Measurements from ENCODE around the gene CA9.
"Not testable (repeated sequence)": the region's sequence is repeated elsewhere in the genome, so short reads cannot be mapped to it uniquely, and the experiment has no call there.

Gene CA9

DNA sequence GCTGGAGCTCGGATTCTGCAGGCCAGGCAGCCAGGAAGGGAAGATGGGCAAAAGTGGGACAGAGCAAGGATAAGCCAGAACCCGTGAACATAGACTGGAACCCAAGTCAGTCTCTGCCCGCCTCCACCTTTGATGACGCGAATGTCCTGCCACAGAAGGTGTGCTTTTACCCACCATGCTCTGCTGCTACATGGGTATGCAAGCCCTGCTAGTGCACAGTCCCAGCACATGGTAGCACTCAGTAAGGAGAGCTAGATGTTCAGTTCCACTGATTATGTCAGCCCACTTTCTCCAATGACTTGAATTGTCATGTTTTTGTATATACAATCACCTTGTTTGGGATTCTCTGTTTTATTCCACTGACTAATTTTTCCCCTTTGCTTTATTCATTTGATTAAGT is 44.1 kb upstream of the CA9 start:
- no peak overlapping the region for H3K27ac ChIP-seq (ENCODE audit: low read depth, low read length)
- peaks cover 30% of the 10 kb centered on the region for H3F3A ChIP-seq (ENCODE audit: insufficient read depth)
- H3K4me3 ChIP-seq (ENCODE audit: insufficient read depth, low read length, poor library complexity, severe bottlenecking) = no peak overlapping the region
- H3K36me3 ChIP-seq (ENCODE audit: low read length) = no peaks in the 10 kb centered on the region
- no peaks in the 10 kb centered on the region for H3K9me3 ChIP-seq (ENCODE audit: insufficient read depth, low read length)
- H3K27me3 ChIP-seq (ENCODE audit: low read length) = no peaks in the 10 kb centered on the region
- TF ChIP-seq, protein P1, sequence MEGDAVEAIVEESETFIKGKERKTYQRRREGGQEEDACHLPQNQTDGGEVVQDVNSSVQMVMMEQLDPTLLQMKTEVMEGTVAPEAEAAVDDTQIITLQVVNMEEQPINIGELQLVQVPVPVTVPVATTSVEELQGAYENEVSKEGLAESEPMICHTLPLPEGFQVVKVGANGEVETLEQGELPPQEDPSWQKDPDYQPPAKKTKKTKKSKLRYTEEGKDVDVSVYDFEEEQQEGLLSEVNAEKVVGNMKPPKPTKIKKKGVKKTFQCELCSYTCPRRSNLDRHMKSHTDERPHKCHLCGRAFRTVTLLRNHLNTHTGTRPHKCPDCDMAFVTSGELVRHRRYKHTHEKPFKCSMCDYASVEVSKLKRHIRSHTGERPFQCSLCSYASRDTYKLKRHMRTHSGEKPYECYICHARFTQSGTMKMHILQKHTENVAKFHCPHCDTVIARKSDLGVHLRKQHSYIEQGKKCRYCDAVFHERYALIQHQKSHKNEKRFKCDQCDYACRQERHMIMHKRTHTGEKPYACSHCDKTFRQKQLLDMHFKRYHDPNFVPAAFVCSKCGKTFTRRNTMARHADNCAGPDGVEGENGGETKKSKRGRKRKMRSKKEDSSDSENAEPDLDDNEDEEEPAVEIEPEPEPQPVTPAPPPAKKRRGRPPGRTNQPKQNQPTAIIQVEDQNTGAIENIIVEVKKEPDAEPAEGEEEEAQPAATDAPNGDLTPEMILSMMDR (IDR thresholded peaks at IDR 0.05; ENCODE audit: insufficient read depth, low read length, poor library complexity, severe bottlenecking) = no peak
- TF ChIP-seq EZH2phosphoT487 (conservative IDR thresholded peaks at IDR 0.05; ENCODE audit: low read length) = no peak
- H2AFZ ChIP-seq (ENCODE audit: low read depth, low read length, severe bottlenecking) = no peak overlapping the region
- H3K9me2 ChIP-seq (replicated peaks; ENCODE audit: insufficient read depth, low read length) = no peaks in the 10 kb centered on the region
- H3K79me2 ChIP-seq (ENCODE audit: insufficient read depth, low read length) = no peaks in the 10 kb centered on the region
- no peaks in the 10 kb centered on the region for H4K20me1 ChIP-seq (ENCODE audit: low read depth, low read length)
- H3K9ac ChIP-seq (ENCODE audit: low read length) = no peak overlapping the region
- H3K4me2 ChIP-seq (ENCODE audit: low read depth, low read length, poor library complexity, severe bottlenecking) = no peak overlapping the region

DNA sequence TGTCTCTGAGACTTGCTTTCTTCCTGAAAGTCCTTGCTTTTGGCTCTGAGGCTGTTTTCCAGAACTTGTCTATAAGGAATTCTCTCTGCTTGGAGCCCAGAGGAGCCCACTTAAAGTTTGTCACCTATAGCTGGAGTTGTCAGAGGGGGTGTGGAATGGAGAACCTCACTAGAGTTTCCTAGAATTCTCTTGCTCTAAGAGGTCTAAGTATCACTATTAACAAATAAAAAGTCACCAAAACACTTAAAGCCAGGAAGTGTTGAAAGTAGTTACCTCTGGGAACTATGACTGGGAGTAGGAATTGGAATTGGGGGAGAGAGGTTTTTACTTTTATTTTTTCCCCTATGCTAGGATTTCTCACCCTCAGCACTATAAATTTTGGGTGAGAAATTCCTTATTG is 38.0 kb upstream of the CA9 start:
- H2AFZ ChIP-seq (ENCODE audit: low read depth, low read length, severe bottlenecking) = no peak overlapping the region
- no peaks in the 10 kb centered on the region for H3K9me2 ChIP-seq (replicated peaks; ENCODE audit: insufficient read depth, low read length)
- H3K4me2 ChIP-seq (ENCODE audit: low read depth, low read length, poor library complexity, severe bottlenecking) = peak overlapping the region; percentile 59
- no peaks in the 10 kb centered on the region for H3K79me2 ChIP-seq (ENCODE audit: insufficient read depth, low read length)
- TF ChIP-seq, protein P1 (IDR thresholded peaks at IDR 0.05; ENCODE audit: insufficient read depth, low read length, poor library complexity, severe bottlenecking) = no peak
- TF ChIP-seq EZH2phosphoT487 (conservative IDR thresholded peaks at IDR 0.05; ENCODE audit: low read length) = no peak
- no peaks in the 10 kb centered on the region for H3K36me3 ChIP-seq (ENCODE audit: low read length)
- peaks cover 43% of the 10 kb centered on the region for H3F3A ChIP-seq (ENCODE audit: insufficient read depth)
- H3K9ac ChIP-seq (ENCODE audit: low read length) = peak overlapping the region; percentile 40
- peak overlapping the region; percentile 7 for H3K4me3 ChIP-seq (ENCODE audit: insufficient read depth, low read length, poor library complexity, severe bottlenecking)
- H3K27ac ChIP-seq (ENCODE audit: low read depth, low read length) = peak overlapping the region; percentile 88
- H4K20me1 ChIP-seq (ENCODE audit: low read depth, low read length) = no peaks in the 10 kb centered on the region
- H3K9me3 ChIP-seq (ENCODE audit: insufficient read depth, low read length) = no peaks in the 10 kb centered on the region
- H3K27me3 ChIP-seq (ENCODE audit: low read length) = no peaks in the 10 kb centered on the region

GRCh38 chr9:35636135-35636876 is 37.4 kb upstream of the CA9 start:
- TF ChIP-seq EZH2phosphoT487 (conservative IDR thresholded peaks at IDR 0.05; ENCODE audit: low read length) = no peak
- TF ChIP-seq, protein P1 (IDR thresholded peaks at IDR 0.05; ENCODE audit: insufficient read depth, low read length, poor library complexity, severe bottlenecking) = no peak
- H3K27me3 ChIP-seq (ENCODE audit: low read length) = no peaks in the 10 kb centered on the region
- H4K20me1 ChIP-seq (ENCODE audit: low read depth, low read length) = no peaks in the 10 kb centered on the region
- H3K4me3 ChIP-seq (ENCODE audit: insufficient read depth, low read length, poor library complexity, severe bottlenecking) = peak overlapping the region; percentile 17
- H3K9me2 ChIP-seq (replicated peaks; ENCODE audit: insufficient read depth, low read length) = no peaks in the 10 kb centered on the region
- no peaks in the 10 kb centered on the region for H3K79me2 ChIP-seq (ENCODE audit: insufficient read depth, low read length)
- peak overlapping the region; percentile 88 for H3K27ac ChIP-seq (ENCODE audit: low read depth, low read length)
- H3K9ac ChIP-seq (ENCODE audit: low read length) = peak overlapping the region; percentile 40
- peak overlapping the region; percentile 59 for H3K4me2 ChIP-seq (ENCODE audit: low read depth, low read length, poor library complexity, severe bottlenecking)
- H3K9me3 ChIP-seq (ENCODE audit: insufficient read depth, low read length) = no peaks in the 10 kb centered on the region
- H3K36me3 ChIP-seq (ENCODE audit: low read length) = no peaks in the 10 kb centered on the region
- H2AFZ ChIP-seq (ENCODE audit: low read depth, low read length, severe bottlenecking) = no peak overlapping the region
- peaks cover 41% of the 10 kb centered on the region for H3F3A ChIP-seq (ENCODE audit: insufficient read depth)

DNA sequence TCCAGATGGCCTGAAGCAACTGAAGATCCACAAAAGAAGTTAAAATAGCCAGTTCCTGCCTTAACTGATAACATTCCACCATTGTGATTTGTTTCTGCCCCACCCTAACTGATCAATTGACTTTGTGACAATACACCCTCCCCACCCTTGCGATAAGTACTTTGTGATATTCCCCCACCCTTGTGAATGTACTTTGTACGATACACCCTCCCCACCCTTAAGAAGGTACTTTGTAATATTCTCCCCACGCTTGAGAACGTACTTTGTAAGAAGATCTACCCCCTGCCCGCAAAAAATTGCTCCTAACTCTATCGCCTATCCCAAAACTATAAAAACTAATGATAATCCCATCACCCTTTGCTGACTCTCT is 36.9 kb upstream of the CA9 start:
- H3K4me3 ChIP-seq (ENCODE audit: insufficient read depth, low read length, poor library complexity, severe bottlenecking); H4K20me1 ChIP-seq (ENCODE audit: low read depth, low read length); H3K27me3 ChIP-seq (ENCODE audit: low read length); H3K36me3 ChIP-seq (ENCODE audit: low read length); H3K79me2 ChIP-seq (ENCODE audit: insufficient read depth, low read length); H3K9me3 ChIP-seq (ENCODE audit: insufficient read depth, low read length); H3K9me2 ChIP-seq (replicated peaks; ENCODE audit: insufficient read depth, low read length); H2AFZ ChIP-seq (ENCODE audit: low read depth, low read length, severe bottlenecking): not testable (repeated sequence)
- Histone ChIP-seq H3K27ac (ENCODE audit: low read depth, low read length) (peak overlapping the region; percentile 88), H3K4me2 (ENCODE audit: low read depth, low read length, poor library complexity, severe bottlenecking) (peak overlapping the region; percentile 59), H3K9ac (ENCODE audit: low read length) (peak overlapping the region; percentile 40), H3F3A (ENCODE audit: insufficient read depth) (peaks cover 41% of the 10 kb centered on the region)

- not testable (repeated sequence) for H3K36me3 ChIP-seq (ENCODE audit: low read length); H3K4me3 ChIP-seq (ENCODE audit: insufficient read depth, low read length, poor library complexity, severe bottlenecking); H3K9me3 ChIP-seq (ENCODE audit: insufficient read depth, low read length); H2AFZ ChIP-seq (ENCODE audit: low read depth, low read length, severe bottlenecking); H4K20me1 ChIP-seq (ENCODE audit: low read depth, low read length); H3K4me2 ChIP-seq (ENCODE audit: low read depth, low read length, poor library complexity, severe bottlenecking); H3K27me3 ChIP-seq (ENCODE audit: low read length); H3K9me2 ChIP-seq (replicated peaks; ENCODE audit: insufficient read depth, low read length); H3K9ac ChIP-seq (ENCODE audit: low read length); H3K79me2 ChIP-seq (ENCODE audit: insufficient read depth, low read length)
- Histone ChIP-seq H3K27ac (ENCODE audit: low read depth, low read length) (peak overlapping the region; percentile 52), H3F3A (ENCODE audit: insufficient read depth) (peaks cover 41% of the 10 kb centered on the region)
These were observed 36.2 kb upstream of the CA9 start for GRCh38 chr9:35637427-35637955.

All from SU-DHL-6 (cell line).